ENCODE data around the gene SEC62. TPM values are rescaled to one million over a fixed set of nuclear protein-coding genes. Genes with fewer than 3 reads are reported as not detected.

The SEC62 gene
- polyA plus RNA-seq, 1 donor from 2014 or later, result 41.9 TPM

GRCh38 chr3:169930843-169931242 lies 35.8 kb upstream of the SEC62 start:
- Histone ChIP-seq H3K9me2 (ENCODE audit: insufficient read depth, low read length) (no peaks in the 10 kb centered on the region), H3K36me3 (ENCODE audit: insufficient read depth, low read length) (no peaks in the 10 kb centered on the region), H3K27me3 (ENCODE audit: insufficient read depth, low read depth, low read length) (no peaks in the 10 kb centered on the region), H4K20me1 (ENCODE audit: insufficient read depth) (no peaks in the 10 kb centered on the region), H3K4me2 (ENCODE audit: low read length) (no peak overlapping the region), H3K9me3 (ENCODE audit: low read length) (no peaks in the 10 kb centered on the region), H3F3A (ENCODE audit: insufficient read depth, low read length, poor library complexity, severe bottlenecking) (no peaks in the 10 kb centered on the region), H3K27ac (ENCODE audit: low read length) (no peak overlapping the region), H2AFZ (ENCODE audit: low read depth, low read length) (no peak overlapping the region), H3K4me3 (ENCODE audit: low read length) (no peak overlapping the region), H3K9ac (ENCODE audit: low read length) (no peak overlapping the region), H3K79me2 (replicated peaks; ENCODE audit: insufficient read depth, low read length) (no peaks in the 10 kb centered on the region)
- no peak for TF ChIP-seq EP300 (conservative IDR thresholded peaks at IDR 0.05; ENCODE audit: poor library complexity, severe bottlenecking)
- TF ChIP-seq EZH2 (IDR thresholded peaks at IDR 0.05; ENCODE audit: borderline replicate concordance, insufficient read depth, low read length, poor library complexity, severe bottlenecking), result no peak
- no peak for TF ChIP-seq MXI1 (conservative IDR thresholded peaks at IDR 0.05; ENCODE audit: poor library complexity, severe bottlenecking)
- TF ChIP-seq TAF1 (IDR thresholded peaks at IDR 0.05; ENCODE audit: low read depth), result no peak
- TF ChIP-seq RAD21 (conservative IDR thresholded peaks at IDR 0.05), result no peak
- TF ChIP-seq, protein P1, sequence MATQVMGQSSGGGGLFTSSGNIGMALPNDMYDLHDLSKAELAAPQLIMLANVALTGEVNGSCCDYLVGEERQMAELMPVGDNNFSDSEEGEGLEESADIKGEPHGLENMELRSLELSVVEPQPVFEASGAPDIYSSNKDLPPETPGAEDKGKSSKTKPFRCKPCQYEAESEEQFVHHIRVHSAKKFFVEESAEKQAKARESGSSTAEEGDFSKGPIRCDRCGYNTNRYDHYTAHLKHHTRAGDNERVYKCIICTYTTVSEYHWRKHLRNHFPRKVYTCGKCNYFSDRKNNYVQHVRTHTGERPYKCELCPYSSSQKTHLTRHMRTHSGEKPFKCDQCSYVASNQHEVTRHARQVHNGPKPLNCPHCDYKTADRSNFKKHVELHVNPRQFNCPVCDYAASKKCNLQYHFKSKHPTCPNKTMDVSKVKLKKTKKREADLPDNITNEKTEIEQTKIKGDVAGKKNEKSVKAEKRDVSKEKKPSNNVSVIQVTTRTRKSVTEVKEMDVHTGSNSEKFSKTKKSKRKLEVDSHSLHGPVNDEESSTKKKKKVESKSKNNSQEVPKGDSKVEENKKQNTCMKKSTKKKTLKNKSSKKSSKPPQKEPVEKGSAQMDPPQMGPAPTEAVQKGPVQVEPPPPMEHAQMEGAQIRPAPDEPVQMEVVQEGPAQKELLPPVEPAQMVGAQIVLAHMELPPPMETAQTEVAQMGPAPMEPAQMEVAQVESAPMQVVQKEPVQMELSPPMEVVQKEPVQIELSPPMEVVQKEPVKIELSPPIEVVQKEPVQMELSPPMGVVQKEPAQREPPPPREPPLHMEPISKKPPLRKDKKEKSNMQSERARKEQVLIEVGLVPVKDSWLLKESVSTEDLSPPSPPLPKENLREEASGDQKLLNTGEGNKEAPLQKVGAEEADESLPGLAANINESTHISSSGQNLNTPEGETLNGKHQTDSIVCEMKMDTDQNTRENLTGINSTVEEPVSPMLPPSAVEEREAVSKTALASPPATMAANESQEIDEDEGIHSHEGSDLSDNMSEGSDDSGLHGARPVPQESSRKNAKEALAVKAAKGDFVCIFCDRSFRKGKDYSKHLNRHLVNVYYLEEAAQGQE (IDR thresholded peaks at IDR 0.05; ENCODE audit: borderline replicate concordance), result no peak
- no peak for TF ChIP-seq POLR2AphosphoS5 (IDR thresholded peaks at IDR 0.05)

- no peak overlapping the region for H3K4me2 ChIP-seq (ENCODE audit: low read length)
- H3F3A ChIP-seq (ENCODE audit: insufficient read depth, low read length, poor library complexity, severe bottlenecking), result no peaks in the 10 kb centered on the region
- no peak overlapping the region for H3K9ac ChIP-seq (ENCODE audit: low read length)
- H3K9me3 ChIP-seq (ENCODE audit: low read length), result no peaks in the 10 kb centered on the region
- H3K27me3 ChIP-seq (ENCODE audit: insufficient read depth, low read depth, low read length), result no peaks in the 10 kb centered on the region
- no peak overlapping the region for H3K4me3 ChIP-seq (ENCODE audit: low read length)
- H4K20me1 ChIP-seq (ENCODE audit: insufficient read depth), result no peaks in the 10 kb centered on the region
- H3K9me2 ChIP-seq (ENCODE audit: insufficient read depth, low read length), result no peaks in the 10 kb centered on the region
- TF ChIP-seq TAF1 (IDR thresholded peaks at IDR 0.05; ENCODE audit: low read depth) (no peak), RAD21 (conservative IDR thresholded peaks at IDR 0.05) (no peak), CTCF (IDR thresholded peaks at IDR 0.05; ENCODE audit: poor library complexity, severe bottlenecking) (no peak), EP300 (conservative IDR thresholded peaks at IDR 0.05; ENCODE audit: poor library complexity, severe bottlenecking) (no peak), MXI1 (conservative IDR thresholded peaks at IDR 0.05; ENCODE audit: poor library complexity, severe bottlenecking) (no peak), SMC3 (conservative IDR thresholded peaks at IDR 0.05; ENCODE audit: poor library complexity) (no peak), POLR2AphosphoS5 (IDR thresholded peaks at IDR 0.05) (peak; percentile 41)
- H3K79me2 ChIP-seq (replicated peaks; ENCODE audit: insufficient read depth, low read length), result no peaks in the 10 kb centered on the region
- no peak overlapping the region for H2AFZ ChIP-seq (ENCODE audit: low read depth, low read length)
- no peaks in the 10 kb centered on the region for H3K36me3 ChIP-seq (ENCODE audit: insufficient read depth, low read length)
- H3K27ac ChIP-seq (ENCODE audit: low read length), result no peak overlapping the region
Measured at GRCh38 chr3:169931747-169932520, 34.7 kb upstream of the SEC62 start.

Data from neural cell (in vitro differentiated cells).